K562 (cell line): ENCODE results near the gene UNKL. TPM values are rescaled to one million over a fixed set of nuclear protein-coding genes. Genes with fewer than 3 reads are reported as not detected.

Experiments used
- ATAC-seq: fragments of 200-7000 bp; cut with Tn5 transposase; 3 replicates; pipeline ENCODE4 v1.9.1; 2020; ENCODE audit warnings: moderate library complexity
- BruUV-seq: library from RNA; stranded (reverse); fragments of 400-500 nt; replicated peaks from 2 replicates; lab custom pipeline; 2021; lab: Mats Ljungman, UMichigan
- CTCF ChIA-PET: fragments of 300-600 bp; formaldehyde crosslinking; extraction: SDS; loops from one replicate; lab custom pipeline; 2021; ENCODE audit warnings: low intra/inter-chr PET ratio; lab: Yijun Ruan, JAX
- POLR2A ChIA-PET: fragments of 300-600, 350-650 bp; sonication (Branson Sonifier 250); formaldehyde crosslinking; extraction: SDS; loops from one replicate; lab custom pipeline; 2021; ENCODE audit warnings: antibody characterized with exemption, inconsistent platforms; lab: Yijun Ruan, JAX
- DNase-seq, 4 experiments: peaks; one replicate each; pipeline versions ENCODE4 v3.0.0 to v3.0.0-alpha.2; 2011 to 2018; ENCODE audit warnings: low spot score in 3 of 4, mixed read lengths in 3 of 4; ENCODE audit errors: extremely low read depth in 1 of 4
- FAIRE-seq: peaks from 2 replicates; lab custom pipeline; 2011; peaks lifted over from hg19 to GRCh38; lab: Jason Lieb, UNC
- H2AFZ ChIP-seq: 2 replicates; pipeline ENCODE4 v1.6.0; 2011; ENCODE audit warnings: low read depth, low read length, control low read depth, inconsistent platforms
- H3K27ac ChIP-seq: fragments of 200-600 bp; 3 replicates; pipeline ENCODE4 v1.8.0; 2011; ENCODE audit warnings: low read depth, mild to moderate bottlenecking, control low read depth, inconsistent platforms, low read length, moderate library complexity, mixed read lengths; ENCODE audit errors: extremely low read depth
- H3K27me3 ChIP-seq, 2 experiments: fragments of 300-600 bp in 1 of 2; 2 replicates in 1 of 2; 3 replicates in 1 of 2; pipeline versions ENCODE4 v1.6.0 to v1.8.0; 2011; ENCODE audit warnings: inconsistent platforms in 2 of 2, low read length in 2 of 2, mild to moderate bottlenecking in 1 of 2, mixed read lengths in 1 of 2, moderate library complexity in 1 of 2; ENCODE audit not compliant: control insufficient read depth in 2 of 2, insufficient read depth in 2 of 2
- H3K36me3 ChIP-seq: fragments of 300-600 bp; 3 replicates; pipeline ENCODE4 v1.8.0; 2011; ENCODE audit warnings: mild to moderate bottlenecking, low read length, inconsistent platforms; ENCODE audit not compliant: control insufficient read depth, insufficient read depth
- H3K4me1 ChIP-seq, 2 experiments: fragments of 200-600 bp in 1 of 2; replicated peaks in 1 of 2; 2 replicates in 1 of 2; 3 replicates in 1 of 2; pipeline versions ENCODE4 v1.5.1 to v1.8.0; 2011; ENCODE audit warnings: inconsistent platforms in 2 of 2, low read length in 2 of 2, mild to moderate bottlenecking in 1 of 2, mixed read lengths in 1 of 2, moderate library complexity in 1 of 2; ENCODE audit not compliant: control insufficient read depth in 2 of 2, insufficient read depth in 2 of 2
- H3K4me2 ChIP-seq: 2 replicates; pipeline ENCODE4 v1.6.1; 2011; ENCODE audit warnings: low read length, control low read depth, inconsistent platforms, mixed read lengths; ENCODE audit not compliant: insufficient read depth
- H3K4me3 ChIP-seq: fragments of 200-600 bp; sonication (generic), shearing (Covaris generic); 2 replicates; pipeline ENCODE4 v1.5.1; 2016; ENCODE audit warnings: control low read depth, inconsistent platforms
- H3K79me2 ChIP-seq: fragments of 200-600 bp; 3 replicates; pipeline ENCODE4 v1.8.0; 2011; ENCODE audit warnings: low read length, inconsistent platforms; ENCODE audit not compliant: control insufficient read depth, insufficient read depth
- H3K9ac ChIP-seq, 2 experiments: 2 replicates each; pipeline versions ENCODE4 v1.6.0 to v1.6.1; 2011; ENCODE audit warnings: low read depth in 2 of 2, low read length in 2 of 2, control low read depth in 1 of 2, inconsistent platforms in 1 of 2, mild to moderate bottlenecking in 1 of 2, mixed read lengths in 1 of 2; ENCODE audit not compliant: insufficient read depth in 1 of 2
- H3K9me1 ChIP-seq: one replicate; pipeline ENCODE4 v1.6.0; 2011; ENCODE audit warnings: inconsistent platforms, mild to moderate bottlenecking, low read length, moderate library complexity; ENCODE audit not compliant: control insufficient read depth, insufficient read depth
- H3K9me3 ChIP-seq: replicated peaks from 2 replicates; pipeline ENCODE4 v1.5.1; 2011; ENCODE audit warnings: low read depth, low read length, inconsistent platforms; ENCODE audit not compliant: control insufficient read depth, insufficient read depth
- H4K20me1 ChIP-seq: replicated peaks from 2 replicates; pipeline ENCODE4 v1.6.1; 2011; ENCODE audit warnings: low read length, inconsistent platforms, mixed read lengths; ENCODE audit not compliant: control insufficient read depth, insufficient read depth
- BDP1 ChIP-seq: IDR thresholded peaks from 3 replicates; pipeline ENCODE4 v1.6.1; 2011; ENCODE audit not compliant: insufficient read length, insufficient read depth
- ESRRA ChIP-seq: fragments of 450-650 bp; IDR thresholded peaks from 2 replicates; pipeline ENCODE4 v1.6.1; 2014; ENCODE audit warnings: low read depth, mild to moderate bottlenecking, moderate library complexity, borderline replicate concordance
- FOXJ3 ChIP-seq: sonication (generic); formaldehyde crosslinking; IDR thresholded peaks from 2 replicates; pipeline ENCODE4 v1.4.0; 2020; ENCODE audit warnings: mild to moderate bottlenecking, missing genetic modification reagents
- HOXB6 ChIP-seq: fragments of 250-450 bp; sonication (Bioruptor Pico); IDR thresholded peaks from 2 replicates; pipeline ENCODE4 v1.5.1; 2022; ENCODE audit warnings: mild to moderate bottlenecking, borderline replicate concordance
- KDM2B ChIP-seq: fragments of 250-450 bp; sonication (Bioruptor Pico); IDR thresholded peaks from 2 replicates; pipeline ENCODE4 v1.8.0; 2021; ENCODE audit warnings: mild to moderate bottlenecking, moderate library complexity
- KDM4B ChIP-seq, 2 experiments: fragments of 450-650 bp in 1 of 2; sonication (generic) in 1 of 2; IDR thresholded peaks; 2 replicates each; pipeline ENCODE4 v1.6.1; 2016 to 2017; ENCODE audit warnings: borderline replicate concordance in 2 of 2, antibody characterized with exemption in 1 of 2, low read depth in 1 of 2, mild to moderate bottlenecking in 1 of 2
- MAFG ChIP-seq: fragments of 450-650 bp; conservative IDR thresholded peaks from 2 replicates; pipeline ENCODE4 v1.6.1; 2016; ENCODE audit warnings: missing genetic modification characterization, missing compliant biosample characterization
- MEIS2 ChIP-seq: fragments of 450-650 bp; IDR thresholded peaks from 2 replicates; pipeline ENCODE4 v1.6.1; 2014; ENCODE audit warnings: mild to moderate bottlenecking; ENCODE audit not compliant: partially characterized antibody
- NR1H2 ChIP-seq: sonication (generic); formaldehyde crosslinking; IDR thresholded peaks from 2 replicates; pipeline ENCODE4 v1.4.0; 2020; ENCODE audit warnings: mild to moderate bottlenecking, missing genetic modification reagents
- NR2C2 ChIP-seq, 2 experiments: fragments of 200-800 bp in 1 of 2; sonication (Bioruptor generic) in 1 of 2; sonication (generic) in 1 of 2; formaldehyde crosslinking in 1 of 2; IDR thresholded peaks; 2 replicates each; pipeline versions ENCODE4 v1.6.1 to v1.8.0; 2016 to 2022; ENCODE audit warnings: mild to moderate bottlenecking in 1 of 2, missing compliant biosample characterization in 1 of 2, missing genetic modification characterization in 1 of 2, missing genetic modification reagents in 1 of 2
- RHOXF2B ChIP-seq: fragments of 250-450 bp; sonication (Bioruptor Pico); conservative IDR thresholded peaks from 2 replicates; pipeline ENCODE4 v1.5.1; 2021
- SMARCA5 ChIP-seq: fragments of 450-650 bp; IDR thresholded peaks from 2 replicates; pipeline ENCODE4 v1.6.1; 2016
- SNIP1 ChIP-seq: fragments of 450-650 bp; IDR thresholded peaks from 2 replicates; pipeline ENCODE4 v1.7.1; 2017; ENCODE audit warnings: low read depth, mild to moderate bottlenecking
- ZNF146 ChIP-seq: IDR thresholded peaks from one replicate; pipeline ENCODE4 v1.6.1; 2018; ENCODE audit warnings: missing compliant biosample characterization; ENCODE audit not compliant: unreplicated experiment
- ZNF507 ChIP-seq: conservative IDR thresholded peaks from 2 replicates; pipeline ENCODE4 v1.6.1; 2017; ENCODE audit warnings: missing genetic modification characterization, missing compliant biosample characterization
- ZNF668 ChIP-seq: fragments of 250-450 bp; sonication (Bioruptor Pico); IDR thresholded peaks from 2 replicates; pipeline ENCODE4 v1.8.0; 2022; ENCODE audit warnings: mild to moderate bottlenecking, inconsistent platforms
- ZNF717 ChIP-seq: fragments of 250-450 bp; sonication (Bioruptor Pico); IDR thresholded peaks from 2 replicates; pipeline ENCODE4 v1.5.0; 2021
- WGBS: fragments of 100-300 bp; shearing (Covaris generic); methylation state at CpG from one replicate; pipeline ENCODE4 v1.1.6; 2016; ENCODE audit warnings: low coverage, mixed read lengths; ENCODE audit not compliant: insufficient coverage; ENCODE audit errors: missing lambda C conversion rate; 5-methylcytosine and 5-hydroxymethylcytosine counted together
- in situ Hi-C: fragments of 300-500 bp; cut with MboI; formaldehyde crosslinking; loops from 4 replicates; pipeline ENCODE4 v1.15.0; 2018; ENCODE audit warnings: inconsistent platforms, mixed read lengths
- intact Hi-C: fragments of 100-400 bp; cut with micrococcal nuclease; formaldehyde crosslinking; loops from 2 replicates; pipeline ENCODE4 v1.14.2; 2022
- polyA plus RNA-seq, 8 experiments: library from polyadenylated mRNA; depleted of rRNA in 4 of 8; stranded (reverse) in 5 of 8; unstranded in 3 of 8; fragments of >200 nt; fragmentation: Nextera tagmentation in 2 of 8; fragmentation: Illumina TruSeq in 1 of 8; extraction: Ambion mirVana in 2 of 8; extraction: Trizol in 1 of 8; gene quantifications; 2 replicates each; pipeline versions ENCODE4 v1.2.1 to v1.2.3, GENCODE V29; 2011 to 2014; ENCODE audit warnings: inconsistent platforms in 1 of 8, missing spikeins in 1 of 8
- total RNA-seq, 7 experiments: library from RNA; depleted of rRNA in 6 of 7; stranded (reverse); fragments of >200 nt in 6 of 7; fragmentation: Illumina TruSeq in 2 of 7; extraction: Trizol in 2 of 7; gene quantifications; 2 replicates each; pipeline versions ENCODE4 v1.2.1 to v1.2.3, GENCODE V29; 2011 to 2021; ENCODE audit warnings: low replicate concordance in 1 of 7
- TF ChIP-seq, protein P1 (sequence below), 2 experiments: fragments of 250-450 bp in 1 of 2; fragments of 450-650 bp in 1 of 2; sonication (Bioruptor Pico) in 1 of 2; IDR thresholded peaks; 2 replicates each; pipeline versions ENCODE4 v1.6.1 to v1.8.0; 2016 to 2021; ENCODE audit warnings: mild to moderate bottlenecking in 2 of 2, moderate library complexity in 2 of 2, missing compliant biosample characterization in 1 of 2, missing genetic modification characterization in 1 of 2
- TF ChIP-seq, protein P2 (sequence below): fragments of 450-650 bp; IDR thresholded peaks from 2 replicates; pipeline ENCODE4 v1.6.1; 2016; ENCODE audit warnings: borderline replicate concordance

Gene UNKL
- total and polyA plus RNA-seq, 9 of the 15 experiments (the other 6 are each of a cell fraction or from before 2014, with no cell fraction given), result 0.37 to 30.2 (median 5.1) TPM

GRCh38 chr16:1363501-1364041 is 50.9 kb downstream of the UNKL start (continued):
- TF ChIP-seq HOXB6 (CRISPR knock-in tag) (no peak), ZNF668 (CRISPR knock-in tag) (no peak)
- TF ChIP-seq, protein P1, sequence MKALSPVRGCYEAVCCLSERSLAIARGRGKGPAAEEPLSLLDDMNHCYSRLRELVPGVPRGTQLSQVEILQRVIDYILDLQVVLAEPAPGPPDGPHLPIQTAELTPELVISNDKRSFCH (CRISPR knock-in tag; IDR thresholded peaks at IDR 0.05), result no peak
- TF ChIP-seq, protein P1 (tag; IDR thresholded peaks at IDR 0.05), result no peak

GRCh38 chr16:1362807-1363206 is 51.7 kb downstream of the UNKL start:
- in situ Hi-C loops, result no loop called here
- no peak for ATAC-seq
- TF ChIP-seq ESRRA (no peak), KDM4B (IDR thresholded peaks at IDR 0.05; ENCODE audit: borderline replicate concordance in 2 of 2, low read depth in 1 of 2) (no peak), MAFG (no peak), SMARCA5 (no peak), ZNF146 (CRISPR knock-in tag) (no peak), FOXJ3 (CRISPR knock-in tag) (no peak), ZNF507 (tag) (no peak), MEIS2 (no peak), ZNF717 (CRISPR knock-in tag) (no peak), BDP1 (no peak), KDM2B (CRISPR knock-in tag) (no peak), RHOXF2B (CRISPR knock-in tag) (no peak), SNIP1 (no peak), NR1H2 (CRISPR knock-in tag) (no peak), NR2C2 (CRISPR knock-in tag; IDR thresholded peaks at IDR 0.05) (no peak), NR2C2 (tag; IDR thresholded peaks at IDR 0.05) (no peak)
- TF ChIP-seq, protein P2, sequence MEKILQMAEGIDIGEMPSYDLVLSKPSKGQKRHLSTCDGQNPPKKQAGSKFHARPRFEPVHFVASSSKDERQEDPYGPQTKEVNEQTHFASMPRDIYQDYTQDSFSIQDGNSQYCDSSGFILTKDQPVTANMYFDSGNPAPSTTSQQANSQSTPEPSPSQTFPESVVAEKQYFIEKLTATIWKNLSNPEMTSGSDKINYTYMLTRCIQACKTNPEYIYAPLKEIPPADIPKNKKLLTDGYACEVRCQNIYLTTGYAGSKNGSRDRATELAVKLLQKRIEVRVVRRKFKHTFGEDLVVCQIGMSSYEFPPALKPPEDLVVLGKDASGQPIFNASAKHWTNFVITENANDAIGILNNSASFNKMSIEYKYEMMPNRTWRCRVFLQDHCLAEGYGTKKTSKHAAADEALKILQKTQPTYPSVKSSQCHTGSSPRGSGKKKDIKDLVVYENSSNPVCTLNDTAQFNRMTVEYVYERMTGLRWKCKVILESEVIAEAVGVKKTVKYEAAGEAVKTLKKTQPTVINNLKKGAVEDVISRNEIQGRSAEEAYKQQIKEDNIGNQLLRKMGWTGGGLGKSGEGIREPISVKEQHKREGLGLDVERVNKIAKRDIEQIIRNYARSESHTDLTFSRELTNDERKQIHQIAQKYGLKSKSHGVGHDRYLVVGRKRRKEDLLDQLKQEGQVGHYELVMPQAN, result no peak

More at GRCh38 chr16:1362807-1363206, 51.7 kb downstream of the UNKL start:
- H3K9me1 ChIP-seq, result no peaks in the 10 kb centered on the region
- peak overlapping the region in 1 of 2 experiments; percentile 75; a peak in 2 of 4 replicates for H3K9ac ChIP-seq
- POLR2A ChIA-PET, result interaction anchor here (1.0 to 8.1 kb wide), 3 partner anchors 14 to 27 kb away, joined by 3 to 73 read pairs (median 4); no protein-coding TSS in a partner anchor
- H4K20me1 ChIP-seq, result 0 out of 2 replicates have a peak, but pooled peaks cover 12% of the 10 kb centered on the region
- no peak for DNase-seq
- no peak overlapping the region for H3K27ac ChIP-seq
- 71% methylated on average over 11 of the region's 11 CpGs for WGBS
- H3K9me3 ChIP-seq, result no peaks in the 10 kb centered on the region
- H3K4me3 ChIP-seq, result no peak overlapping the region
- CTCF ChIA-PET, result interaction anchor here (0.6 kb wide), 1 partner anchor 46 kb away, joined by 3 read pairs; no protein-coding TSS in a partner anchor
- intact Hi-C loops, result loop anchor here (1.0 kb wide), 1 partner anchor 50 kb away; no protein-coding TSS in a partner anchor
- no peak overlapping the region for H3K4me2 ChIP-seq
- peaks cover 75% of the 10 kb centered on the region; the same call in 2 of the 3 replicates for H3K36me3 ChIP-seq
- H3K4me1 ChIP-seq, result peaks cover 0 to 51% of the 10 kb centered on the region in 2 experiments; a peak in 3 of 5 replicates
- TSS peak; percentile 44 for BruUV-seq
- H2AFZ ChIP-seq, result no peak overlapping the region
- FAIRE-seq, result no peak
- H3K27me3 ChIP-seq, result no peaks in the 10 kb centered on the region
- H3K79me2 ChIP-seq, result peaks cover 14% of the 10 kb centered on the region
